ENCODE data around the gene CFAP97D1.

Gene CFAP97D1

DNA sequence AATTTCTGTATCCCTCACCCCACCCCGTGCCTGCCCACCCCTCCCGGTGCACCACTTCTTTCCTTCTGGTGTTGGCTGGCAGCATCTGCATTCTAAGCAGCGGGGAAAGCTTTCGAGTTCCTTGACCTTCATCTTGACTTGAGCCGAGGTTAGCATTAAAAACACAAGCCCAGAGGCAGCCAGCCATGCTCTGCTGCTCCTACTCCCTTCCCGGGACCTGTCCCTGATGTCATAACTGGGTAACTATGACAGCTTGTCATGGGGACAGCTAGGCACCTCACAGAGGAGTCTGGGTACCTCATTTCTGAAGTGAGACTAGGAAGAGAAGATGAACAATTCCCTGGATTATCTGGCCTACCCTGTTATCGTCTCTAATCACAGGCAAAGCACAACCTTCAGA, at the start of gene CFAP97D1:
Gene CFAP97D1, plus strand, starts transcription at position 301 of the 400 bp plus-strand sequence. Its CDS starts 28 bp downstream, at position 329.
- DNase-seq: no peak

DNA sequence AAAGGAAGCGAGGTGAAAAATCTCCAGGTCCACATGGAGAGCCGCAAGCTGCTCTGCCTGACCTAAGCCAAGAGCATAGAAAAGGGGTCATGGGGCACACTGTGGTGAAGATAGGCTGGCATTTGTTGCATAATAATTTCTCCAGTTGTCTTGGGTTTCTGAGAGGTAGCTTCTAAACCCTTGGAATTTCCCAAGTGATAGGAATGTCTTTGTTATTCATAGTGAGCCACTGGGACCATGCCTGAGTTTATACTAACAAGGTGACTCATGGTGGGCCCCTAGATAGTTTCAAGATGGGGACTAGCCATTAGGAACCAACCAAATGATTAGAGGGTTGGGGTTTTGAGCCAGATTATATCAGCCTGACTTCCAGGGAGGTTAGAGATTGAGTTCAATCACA, 47.3 kb upstream of the CFAP97D1 start:
- DNase-seq: no peak

DNA sequence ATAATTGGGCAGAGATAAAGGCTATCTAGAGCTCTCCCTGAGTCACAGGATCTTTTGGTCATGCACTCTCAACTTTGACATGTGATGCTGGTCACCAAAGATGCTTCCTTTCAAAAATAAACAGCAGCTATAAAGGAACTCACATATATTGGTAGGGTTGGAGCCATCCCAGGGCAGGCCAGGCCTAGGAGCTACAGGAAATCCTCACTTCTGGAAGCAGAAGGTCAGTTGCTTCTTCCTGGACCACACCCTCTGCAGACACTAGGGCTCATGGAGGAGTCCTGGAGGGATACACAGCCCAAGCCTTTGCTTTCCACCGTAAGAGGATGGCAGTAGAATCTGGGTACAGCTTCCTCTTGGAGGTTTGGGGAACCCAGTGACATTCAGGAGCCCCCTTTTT, 46.3 kb upstream of the CFAP97D1 start:
- DNase-seq: no peak

DNA sequence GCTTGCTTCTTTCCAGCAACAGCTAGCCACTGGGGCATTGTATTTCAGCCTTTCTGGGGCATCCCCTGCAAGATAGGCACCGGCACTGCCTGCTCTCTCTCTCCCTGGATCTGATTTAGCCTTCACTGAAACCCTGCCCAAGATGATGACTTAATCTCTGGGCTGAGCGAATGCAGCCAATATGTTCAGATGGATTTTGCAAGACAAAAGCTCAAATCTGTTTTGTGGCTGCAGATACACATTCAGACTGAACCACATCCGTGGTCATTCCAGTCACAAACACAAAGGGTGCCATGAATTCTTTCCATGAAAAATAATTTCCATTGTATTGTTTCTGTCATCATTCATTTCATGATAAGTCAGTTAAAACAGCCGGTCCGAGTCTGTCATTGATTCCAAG, 45.9 kb upstream of the CFAP97D1 start:
- no peak for DNase-seq

DNA sequence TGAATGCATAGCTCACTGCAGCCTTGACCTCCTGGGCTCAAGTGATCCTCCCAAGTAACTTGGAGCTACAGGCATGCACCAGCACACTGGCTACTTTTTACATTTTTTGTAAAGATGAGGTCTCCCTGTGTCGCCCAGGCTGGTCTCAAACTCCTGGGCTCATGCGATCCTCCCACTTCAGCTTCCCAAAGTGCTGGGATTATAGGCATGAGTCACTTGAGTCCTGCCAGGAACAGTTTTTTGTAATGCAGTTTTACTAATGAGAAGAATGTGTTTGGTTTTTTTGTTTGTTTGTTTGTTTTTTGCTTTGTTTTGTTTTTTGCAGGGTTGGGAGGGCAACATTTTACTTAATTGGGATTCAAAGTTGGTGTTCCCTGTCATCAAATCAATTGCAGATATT, 43.8 kb upstream of the CFAP97D1 start:
- no peak for DNase-seq

DNA sequence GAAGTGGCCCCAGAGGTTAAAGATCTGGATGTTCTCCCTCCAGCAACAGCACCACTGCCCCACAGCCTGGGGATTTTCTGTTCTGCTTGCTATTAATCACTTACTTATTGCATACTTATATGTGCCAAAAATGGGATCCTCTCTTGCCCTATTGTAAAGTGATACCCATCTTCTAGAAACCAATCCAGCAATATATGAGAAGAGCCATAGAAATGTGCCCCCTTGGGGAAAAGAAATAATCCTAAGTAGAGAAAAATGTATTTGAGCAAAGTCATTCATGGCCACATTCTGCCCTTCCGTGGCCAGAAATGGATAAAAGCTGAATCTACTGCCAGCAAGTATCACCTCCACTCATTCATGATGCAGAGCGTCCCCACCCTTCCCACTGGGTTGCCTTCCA, 42.5 kb upstream of the CFAP97D1 start:
- DNase-seq: no peak

DNA sequence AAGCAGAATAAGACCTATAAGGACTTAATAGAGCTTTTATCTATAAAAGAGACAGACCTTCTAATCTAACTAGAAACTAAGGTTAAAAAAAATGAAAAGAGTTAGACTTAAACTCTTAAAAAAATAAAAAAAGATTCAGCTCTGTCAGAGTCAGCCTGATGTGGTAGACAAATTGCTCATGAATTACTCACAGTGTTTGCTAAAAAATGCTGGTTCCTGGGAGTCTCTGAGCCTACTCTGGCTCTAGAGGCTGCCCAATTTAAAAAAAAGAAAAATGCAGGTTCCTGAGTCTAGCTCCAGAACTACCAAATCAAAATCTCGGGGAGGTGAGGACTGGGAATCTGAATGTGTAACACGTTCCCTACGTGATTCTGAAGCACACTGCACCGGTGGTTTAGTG, 39.7 kb upstream of the CFAP97D1 start:
- DNase-seq: no peak

DNA sequence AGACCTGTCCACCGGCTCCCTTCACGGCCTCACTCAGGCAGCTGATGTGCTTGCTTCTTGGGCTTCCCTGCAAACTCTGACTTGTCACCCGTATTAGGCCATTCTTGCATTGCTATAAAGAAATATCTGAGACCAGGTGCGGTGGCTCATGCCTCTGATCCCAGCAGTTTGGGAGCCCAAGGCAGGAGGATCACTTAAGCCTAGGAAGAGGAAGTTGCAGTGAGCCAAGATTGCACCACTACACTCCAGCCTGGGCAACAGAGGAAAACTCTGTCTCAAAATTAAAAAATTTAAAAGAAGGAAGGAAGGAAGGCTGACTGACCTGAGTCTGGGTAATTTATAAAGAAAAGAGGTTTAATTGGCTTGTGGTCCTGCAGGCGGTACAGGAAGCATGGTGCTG, 38.6 kb upstream of the CFAP97D1 start:
- DNase-seq: no peak

DNA sequence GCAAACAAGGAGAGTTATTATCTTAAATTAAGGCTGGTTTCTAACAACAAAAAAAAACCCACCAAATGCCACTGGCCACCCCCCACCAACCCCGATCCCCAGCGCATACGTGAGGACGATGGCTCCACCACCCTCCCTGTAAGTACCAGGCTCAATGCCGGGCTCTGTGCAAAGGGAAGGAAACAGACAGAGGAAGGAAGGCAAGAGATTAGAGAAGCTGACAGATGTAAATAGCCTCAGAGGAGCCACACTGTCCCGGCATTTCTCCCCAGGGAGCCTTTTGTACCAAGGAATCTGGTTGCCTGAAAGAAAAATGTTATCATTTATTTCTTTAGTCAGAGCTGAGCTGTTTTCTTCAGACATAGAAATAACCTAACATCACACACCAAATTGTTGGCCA, 34.7 kb upstream of the CFAP97D1 start:
- DNase-seq: no peak

DNA sequence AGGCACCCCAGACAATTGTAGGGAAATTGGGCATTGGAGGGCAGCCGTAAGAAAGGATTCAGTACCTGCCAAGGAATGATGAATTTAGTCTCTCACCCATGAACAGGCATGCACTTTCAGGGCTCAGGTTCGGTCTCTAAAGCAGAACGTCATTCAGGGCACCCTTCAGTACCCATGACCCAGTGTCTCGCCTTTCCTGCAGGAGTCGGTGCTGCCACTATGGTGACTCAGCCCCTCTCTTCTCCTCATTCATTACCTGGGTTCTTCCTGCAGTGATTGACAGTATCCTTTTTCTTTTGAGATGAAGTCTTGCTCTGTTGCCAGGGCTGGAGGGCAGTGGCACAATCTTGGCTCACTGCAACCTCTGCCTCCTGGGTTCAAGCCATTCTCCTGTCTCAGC, 30.1 kb upstream of the CFAP97D1 start:
- DNase-seq: no peak

DNA sequence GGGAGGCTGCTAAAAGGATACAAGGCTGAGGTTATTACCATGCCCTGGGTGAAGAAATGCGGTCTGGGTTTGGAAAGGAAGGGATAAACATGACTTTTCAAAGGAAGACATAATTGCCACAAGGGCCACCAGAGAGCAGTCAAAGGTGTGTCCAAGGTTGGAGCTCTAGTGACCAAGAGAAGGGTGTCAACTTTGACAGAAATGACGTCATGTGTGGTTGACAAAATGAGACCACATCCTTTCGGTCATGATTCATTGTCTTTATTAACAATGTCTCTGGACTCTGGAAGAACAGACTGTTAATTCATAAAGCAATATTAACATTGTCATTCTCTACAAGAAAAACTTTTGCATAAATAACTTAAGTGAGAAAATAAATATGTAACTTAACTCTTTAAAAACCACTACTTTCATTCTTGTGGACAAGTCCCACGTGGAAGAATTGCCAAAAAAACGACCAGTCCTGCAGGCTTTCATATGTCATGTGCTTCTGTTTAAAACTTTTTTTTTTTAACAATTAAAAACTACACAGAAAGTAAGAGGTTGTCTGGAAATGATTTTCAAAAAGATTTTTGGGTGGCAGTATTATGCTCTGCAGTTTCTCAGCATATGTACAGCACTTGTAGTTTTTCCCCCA, 26.6 kb upstream of the CFAP97D1 start:
- DNase-seq: no peak

DNA sequence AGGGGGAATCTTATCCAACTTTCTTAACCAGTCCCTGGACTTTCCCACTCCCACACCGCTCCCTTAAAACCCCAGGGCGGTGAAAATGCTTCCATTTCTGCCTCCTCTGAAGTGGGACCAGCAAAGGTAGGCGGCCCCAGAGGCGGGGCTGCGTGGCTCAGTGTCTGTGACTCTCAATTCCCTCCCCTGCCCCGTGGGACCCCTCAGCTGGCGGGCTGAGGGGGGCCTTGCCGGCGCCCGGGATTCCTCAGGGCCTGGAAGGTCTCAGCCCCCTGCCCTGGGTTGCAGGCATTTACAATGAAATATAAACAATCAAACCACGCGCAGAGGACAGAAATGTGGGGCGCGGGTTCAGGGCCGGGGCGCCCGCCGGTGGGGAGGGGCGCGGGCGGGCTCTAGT, 25.3 kb upstream of the CFAP97D1 start:
- DNase-seq: no peak

DNA sequence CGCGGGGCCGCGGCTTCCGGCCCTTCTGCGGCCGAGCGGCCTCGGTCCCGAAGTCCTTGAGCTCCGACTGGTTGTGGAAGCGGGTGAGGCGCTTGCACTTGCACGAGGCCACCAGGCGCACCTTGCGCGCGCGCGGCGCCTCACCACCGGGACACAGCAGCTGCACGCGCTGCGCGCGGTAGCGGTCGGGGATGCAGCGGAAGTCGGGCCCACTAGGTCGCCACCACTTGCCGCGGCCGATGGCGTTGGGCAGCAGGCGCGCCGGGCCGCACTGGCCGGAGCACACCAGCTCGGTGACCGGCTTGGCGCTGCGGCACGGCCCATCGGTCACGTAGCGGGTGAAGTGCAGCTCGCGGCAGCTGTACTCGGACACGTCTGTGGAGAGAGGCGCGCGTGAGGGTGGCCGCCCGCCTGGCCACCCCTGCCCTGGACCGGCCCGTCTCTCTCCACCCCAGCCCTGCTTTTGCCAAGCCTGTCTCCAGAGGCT, 24.8 kb upstream of the CFAP97D1 start:
- DNase-seq: no peak

DNA sequence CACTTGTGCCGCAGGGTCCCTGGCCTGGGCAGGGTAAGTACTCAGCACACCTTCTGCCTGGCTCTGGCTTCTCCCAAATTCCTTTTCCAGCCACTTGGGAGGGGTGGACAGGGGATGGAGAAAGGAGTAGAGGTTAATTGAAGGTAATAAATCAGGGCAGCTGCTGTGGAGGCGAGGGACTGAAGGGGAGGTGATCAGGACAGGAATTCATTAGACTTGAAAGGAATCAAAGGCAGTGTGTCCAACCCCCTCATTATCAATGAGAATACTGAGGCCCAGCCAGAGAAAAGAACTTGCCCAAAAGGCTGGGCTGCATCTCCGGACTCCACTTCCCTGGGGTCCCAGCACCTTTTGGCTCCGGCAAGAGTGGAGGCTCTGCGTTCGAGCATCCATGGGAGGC, 24.0 kb upstream of the CFAP97D1 start:
- DNase-seq: no peak

DNA sequence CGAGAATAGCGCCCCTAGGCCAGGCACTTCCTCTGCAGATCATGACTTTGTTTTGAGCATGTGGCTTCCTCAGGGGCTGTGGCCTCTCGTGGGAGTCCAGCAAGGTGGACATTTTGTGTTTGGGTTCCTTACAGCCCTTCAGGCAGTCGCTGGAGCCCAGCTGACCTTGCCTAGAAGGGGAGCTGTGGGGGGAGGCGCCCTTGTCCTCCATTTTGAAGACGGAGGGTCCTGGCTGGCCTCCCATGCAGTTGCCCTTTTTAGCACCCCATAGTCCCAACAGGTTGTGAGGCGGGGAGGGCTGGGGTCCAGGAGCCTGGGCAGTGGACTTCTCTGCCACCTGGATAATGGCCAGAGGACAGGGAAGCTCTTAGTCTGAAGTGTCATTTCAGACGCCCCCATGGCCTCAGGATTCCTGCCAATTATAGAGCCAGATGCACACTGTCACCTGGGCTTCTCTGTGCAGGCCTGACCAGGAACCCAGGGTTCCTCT, 23.0 kb upstream of the CFAP97D1 start:
- no peak for DNase-seq

DNA sequence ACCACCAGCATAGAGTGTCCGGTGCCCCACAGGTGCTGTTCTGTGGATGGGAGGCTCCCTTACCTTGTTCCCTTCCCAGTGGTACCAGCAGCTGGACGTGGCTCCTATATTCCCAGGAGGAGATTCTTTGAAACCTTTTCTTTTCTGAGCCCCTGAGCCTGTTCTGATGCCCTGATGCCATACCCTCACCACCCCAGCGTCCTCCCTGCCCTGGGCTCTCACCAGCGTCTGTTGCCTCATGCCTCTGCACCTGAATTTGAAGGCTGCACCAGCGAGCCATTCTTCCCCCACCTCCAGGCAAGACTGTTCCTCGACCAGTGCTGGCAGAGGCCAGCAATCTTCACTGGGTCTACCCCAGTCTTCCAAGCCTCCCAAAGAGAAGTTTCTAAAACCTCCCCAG, 22.1 kb upstream of the CFAP97D1 start:
- no peak for DNase-seq

DNA sequence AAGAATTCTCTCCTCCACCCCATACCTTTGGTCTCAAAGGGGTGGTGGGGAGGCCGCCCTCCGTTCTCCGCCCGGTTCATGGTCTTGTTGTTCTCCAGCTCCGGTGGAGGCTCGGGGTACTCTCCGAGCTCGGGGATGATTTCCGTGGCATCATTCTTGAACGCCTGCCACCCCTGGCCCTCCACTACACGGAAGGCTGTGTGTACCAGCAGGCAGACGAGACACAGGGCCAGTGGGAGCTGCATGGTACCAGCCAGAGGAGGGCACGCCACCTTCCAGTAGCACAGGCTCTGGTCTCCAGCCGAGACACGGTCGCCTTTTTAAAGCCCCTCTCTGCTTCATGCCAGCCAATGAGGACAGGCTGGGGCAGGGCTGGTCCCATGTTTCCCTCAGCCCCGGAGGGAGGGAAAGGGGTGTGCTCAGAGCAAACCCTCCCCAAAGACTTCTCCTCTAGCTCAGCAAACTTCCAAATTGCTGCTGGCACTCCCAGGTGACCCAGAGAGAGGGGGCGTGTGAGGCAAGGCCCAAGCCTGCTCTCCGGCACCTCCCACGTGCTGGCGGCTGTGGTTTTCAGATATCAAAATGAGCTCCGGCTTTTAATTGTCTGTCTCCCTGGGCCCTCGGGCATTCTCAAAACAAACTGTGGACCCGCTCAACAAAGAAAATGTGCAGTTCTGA, 21.6 kb upstream of the CFAP97D1 start, which contains the start of gene SOST:
Gene SOST, minus strand, starts transcription at position 295 of the 678 bp plus-strand sequence. Its CDS starts 50 bp downstream, at position 245.
- no peak for DNase-seq

DNA sequence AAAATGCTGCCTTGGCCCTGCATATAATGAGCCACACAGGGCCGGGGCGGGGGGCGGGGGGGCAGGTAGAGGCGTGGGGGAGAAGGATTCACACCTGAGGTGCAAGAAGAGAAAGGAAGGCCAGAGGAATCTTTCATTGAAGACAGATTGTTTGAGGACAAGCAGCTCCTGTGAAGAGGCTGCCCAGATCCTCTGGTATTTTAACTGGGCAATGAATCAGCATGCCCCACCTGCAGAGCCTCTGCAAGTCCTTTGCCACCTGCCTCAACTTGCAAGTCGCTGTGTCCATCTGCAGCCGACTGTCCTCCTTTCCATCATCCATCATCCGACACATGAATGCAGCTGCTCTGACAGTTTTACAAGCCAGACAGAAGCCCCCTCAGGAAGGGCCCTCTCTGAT, 20.4 kb upstream of the CFAP97D1 start:
- DNase-seq: no peak

DNA sequence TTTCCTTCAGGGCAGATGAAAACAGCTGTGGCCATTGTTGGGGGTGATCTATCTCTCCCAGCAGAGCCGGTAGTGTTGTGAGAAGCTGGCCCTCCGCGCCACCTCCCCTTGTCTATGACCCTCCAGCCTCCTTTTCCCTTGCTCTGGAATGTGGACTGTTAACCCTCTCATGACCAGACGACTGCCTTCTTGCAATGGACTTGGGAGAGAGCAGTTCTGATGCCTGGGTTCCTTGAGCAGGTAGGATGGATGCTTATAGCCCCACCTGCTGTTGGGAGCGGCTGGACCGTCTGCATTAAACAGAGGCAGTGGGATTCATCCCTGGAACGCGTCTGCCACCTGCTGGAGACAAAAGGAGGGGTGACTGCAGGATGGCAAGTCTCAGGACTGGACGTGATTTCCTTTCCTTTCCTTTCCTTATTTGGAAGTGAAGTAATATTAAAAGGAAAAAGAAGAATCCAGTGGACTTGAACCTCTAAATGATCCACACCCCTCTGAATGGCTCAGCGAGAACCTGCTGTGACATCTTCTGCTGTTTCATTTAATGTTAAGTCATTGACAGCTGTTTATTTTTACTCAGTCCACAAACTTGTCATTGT, 19.9 kb upstream of the CFAP97D1 start:
- DNase-seq: peak; percentile 75

DNA sequence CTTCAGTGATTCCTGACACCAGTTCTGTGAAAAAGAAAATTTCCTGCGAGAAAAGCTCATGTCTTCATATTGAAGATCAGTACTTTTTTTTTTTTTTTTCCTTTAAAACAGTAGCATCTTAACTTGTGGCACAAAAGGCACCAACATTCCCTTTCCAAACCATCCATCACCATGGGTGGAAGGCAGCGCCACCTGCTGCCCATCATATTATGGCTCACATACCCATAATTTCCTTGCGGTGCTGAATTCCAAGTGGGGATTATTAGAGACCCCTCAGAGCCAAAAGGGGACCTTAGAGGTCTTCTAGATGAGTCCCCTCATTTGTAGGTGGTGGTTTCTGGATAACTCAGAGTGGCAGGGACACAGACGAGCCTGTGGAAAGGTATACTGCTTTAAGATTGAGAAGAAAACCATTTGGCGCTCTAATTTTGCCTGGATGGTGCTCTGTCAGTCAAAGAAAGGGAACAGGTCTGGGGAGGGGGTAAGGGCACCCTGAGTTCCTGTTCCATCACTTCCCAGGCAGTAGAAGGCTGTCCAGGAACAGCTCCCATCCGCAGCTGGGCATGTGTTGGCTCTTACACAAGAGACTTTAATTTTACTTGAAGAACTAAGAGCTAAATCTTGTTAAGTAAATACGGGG, 13.7 kb upstream of the CFAP97D1 start:
- no peak for DNase-seq

DNA sequence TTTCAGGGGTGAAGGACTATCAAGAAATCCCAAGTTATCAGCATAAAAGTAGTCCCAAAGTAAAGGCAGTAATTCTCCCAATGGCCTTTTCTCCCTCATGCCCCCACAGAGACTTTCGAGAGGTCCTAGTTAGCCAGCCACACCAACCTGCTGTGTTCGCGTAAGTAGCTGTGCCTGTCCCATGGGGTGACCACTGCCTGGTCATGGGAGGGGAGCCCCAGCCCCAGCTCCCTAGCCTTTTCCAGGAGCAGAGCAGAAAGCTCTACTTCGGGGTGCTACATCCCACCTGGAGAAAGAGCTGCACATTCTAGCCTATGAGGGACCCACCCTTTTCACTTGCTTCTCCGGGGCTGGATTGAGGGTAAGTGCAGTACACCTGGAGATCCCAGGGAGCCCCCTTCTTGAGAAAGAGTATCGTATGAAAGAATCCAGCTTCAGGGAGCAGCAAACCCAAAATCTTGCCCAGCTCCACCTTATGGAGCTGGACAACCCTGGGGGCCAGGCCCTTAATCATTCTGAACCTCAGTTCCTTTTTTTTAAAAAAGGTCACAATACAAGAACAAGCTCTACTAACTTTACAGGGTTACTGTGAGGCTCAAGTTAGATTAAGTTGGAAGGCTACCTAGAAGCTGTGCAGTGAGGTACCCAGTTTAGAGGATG, 13.1 kb upstream of the CFAP97D1 start:
- DNase-seq: no peak

DNA sequence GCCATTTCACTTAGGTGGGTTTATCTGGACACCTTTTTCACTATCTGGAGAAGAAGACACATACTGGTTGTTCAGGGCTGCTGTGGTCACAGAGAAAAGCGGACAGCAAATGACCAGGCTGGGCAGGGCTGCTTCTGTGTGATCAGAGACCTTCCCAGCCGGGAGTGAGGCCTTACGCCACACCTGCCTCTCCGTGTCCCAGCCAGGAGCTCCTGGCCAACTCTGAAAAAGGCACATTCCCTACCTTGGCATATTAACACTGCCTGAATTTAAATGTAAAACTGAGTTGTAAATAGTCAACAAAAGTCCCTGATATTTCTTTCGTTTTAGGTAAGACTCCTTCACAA, 12.5 kb upstream of the CFAP97D1 start:
- no peak for DNase-seq

DNA sequence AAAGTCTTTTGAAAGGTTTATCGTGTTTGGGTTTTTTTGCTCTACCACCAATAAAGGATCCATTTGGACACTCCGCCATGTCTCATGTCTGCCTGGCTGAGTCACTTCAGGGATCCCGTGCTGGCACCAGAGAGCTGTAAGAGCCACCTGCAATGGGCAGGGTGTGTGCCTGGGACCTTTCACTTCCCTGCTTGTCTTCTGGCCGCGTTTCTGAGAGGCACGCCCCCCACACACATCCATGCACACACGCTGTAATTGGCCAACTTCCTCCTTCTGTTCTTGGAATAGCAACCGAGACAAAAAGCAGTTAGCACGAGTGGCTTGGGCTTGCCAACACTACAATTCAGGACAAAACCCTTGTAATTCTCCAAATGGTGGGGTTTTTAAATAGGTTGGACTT, 11.9 kb upstream of the CFAP97D1 start:
- no peak for DNase-seq

Data from activated CD4-positive, alpha-beta T cell treated with anti-CD3 and anti-CD28 coated beads for 1 hour (primary cell).